ENCODE data around the gene PLCH1.

- TF ChIP-seq PRDM15 (CRISPR knock-in tag; IDR thresholded peaks at IDR 0.05), result no peak
- no peak for TF ChIP-seq PAWR (CRISPR knock-in tag; IDR thresholded peaks at IDR 0.05; ENCODE audit: borderline replicate concordance)
- TF ChIP-seq SP1 (IDR thresholded peaks at IDR 0.05), result no peak
- TF ChIP-seq SP1 (CRISPR knock-in tag; IDR thresholded peaks at IDR 0.05), result no peak
- TF ChIP-seq CTCF (CRISPR knock-in tag; IDR thresholded peaks at IDR 0.05), result no peak
- no peak for TF ChIP-seq KLF9 (CRISPR knock-in tag; IDR thresholded peaks at IDR 0.05; ENCODE audit: low read depth)
- TF ChIP-seq JUN (CRISPR knock-in tag; IDR thresholded peaks at IDR 0.05), result no peak
- TF ChIP-seq TAF1 (CRISPR knock-in tag; IDR thresholded peaks at IDR 0.05), result no peak
These were observed 1.8 kb upstream of the PLCH1 start for GRCh38 chr3:155746703-155747102.

All from HepG2 (cell line).